HG03175 (cell line): ENCODE results near the gene FUNDC2.

Source experiments
- ATAC-seq: cut with Tn5 transposase; IDR thresholded peaks from one replicate; pipeline ENCODE4 v1.9.1; 2021; ENCODE audit warnings: mild to moderate bottlenecking, moderate library complexity; ENCODE audit not compliant: unreplicated experiment

The FUNDC2 gene

DNA sequence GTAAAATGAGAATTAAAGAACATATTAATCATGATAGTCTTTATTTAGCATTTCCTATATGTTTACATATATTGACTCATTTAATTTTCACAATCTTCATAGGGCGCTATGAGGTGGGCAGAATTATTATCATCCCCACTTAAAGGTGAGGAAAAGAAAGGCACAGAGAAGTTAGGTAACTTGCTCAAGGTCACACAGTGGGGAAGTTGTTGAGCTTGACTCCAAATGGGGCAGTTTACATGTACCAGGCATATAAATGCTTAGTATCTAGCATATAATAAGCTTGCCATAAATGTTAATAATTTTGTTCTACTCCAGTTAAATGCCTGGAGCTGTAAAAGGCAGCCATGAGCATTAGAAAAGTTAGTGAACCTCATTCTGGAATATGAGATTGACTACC, 42.8 kb downstream of the FUNDC2 start:
- ATAC-seq = no peak

DNA sequence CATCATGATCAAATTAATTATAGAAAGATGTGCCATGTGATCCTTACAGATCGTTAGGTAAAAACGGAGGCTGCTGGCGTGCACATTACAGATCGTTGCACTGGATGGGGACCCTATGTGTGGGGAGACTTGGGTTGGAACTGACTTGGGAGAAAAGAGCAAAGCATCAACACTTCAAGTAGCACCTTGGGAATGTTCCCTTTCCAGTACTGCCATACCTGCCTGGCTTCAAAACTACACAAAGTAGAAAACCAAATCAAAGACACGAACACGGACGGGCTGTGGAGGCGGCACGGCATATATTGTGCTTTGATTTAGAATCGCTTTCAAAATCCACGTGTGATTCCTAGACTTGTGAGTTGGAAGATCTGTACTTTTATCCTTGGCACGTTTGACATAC, 43.4 kb downstream of the FUNDC2 start:
- no peak for ATAC-seq

DNA sequence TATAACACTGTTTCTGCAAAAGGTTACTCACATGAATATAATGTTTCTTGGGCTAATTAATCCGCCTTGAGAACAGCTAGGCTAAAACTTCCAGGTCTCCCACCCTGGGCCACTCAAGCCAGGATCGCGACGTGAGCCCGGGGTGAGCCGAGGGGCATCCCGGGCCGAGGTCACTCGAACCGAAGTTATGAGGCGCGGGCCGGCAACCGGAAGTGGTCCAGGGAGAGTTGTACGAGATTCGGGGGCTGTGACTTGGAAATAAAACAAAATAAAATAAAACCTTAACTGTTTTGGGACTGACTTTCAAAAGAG, 44.0 kb downstream of the FUNDC2 start:
- peak; percentile 19 for ATAC-seq

DNA sequence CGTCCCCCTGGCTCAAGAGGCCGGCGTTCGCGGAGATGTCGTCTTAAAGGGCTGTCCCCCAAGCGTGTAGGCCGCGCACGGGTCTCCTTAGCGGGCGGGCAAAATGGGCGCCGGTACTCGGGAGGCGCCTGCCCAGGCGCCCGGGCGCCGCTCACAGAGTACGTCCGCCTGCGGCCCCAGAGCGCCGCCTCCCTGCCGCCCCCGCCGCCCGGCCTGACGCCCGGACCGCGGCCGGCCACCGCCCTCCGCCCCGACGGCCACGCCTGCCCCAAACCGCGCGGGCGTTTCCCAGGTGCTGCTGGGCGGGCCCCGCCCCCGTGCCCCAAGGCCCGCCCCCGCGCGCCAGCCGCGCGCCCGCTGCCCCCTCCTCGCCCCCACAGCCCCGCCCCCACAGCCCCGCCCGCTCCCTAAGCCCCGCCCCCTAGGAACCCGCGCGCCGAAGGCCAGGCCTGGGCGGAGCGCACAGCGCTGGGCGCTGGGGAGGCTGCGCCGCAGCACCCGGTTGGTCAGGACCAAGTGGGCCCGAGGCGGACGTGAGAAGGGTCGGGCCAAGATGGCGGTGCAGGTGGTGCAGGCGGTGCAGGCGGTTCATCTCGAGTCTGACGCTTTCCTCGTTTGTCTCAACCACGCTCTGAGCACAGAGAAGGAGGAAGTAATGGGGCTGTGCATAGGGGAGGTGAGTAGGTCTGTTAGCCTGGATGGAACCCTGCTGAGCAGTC, 44.5 kb downstream of the FUNDC2 start, which contains the start of the genes BRCC3, CMC4 and MTCP1:
Gene BRCC3 (plus strand): TSS at position 534 of the 719 bp plus-strand sequence. CDS start 20 bp downstream, at position 554.
Gene CMC4 (minus strand): TSS at position 162 of the 719 bp plus-strand sequence. CDS start 7,113 bp downstream, outside the sequence.
Gene MTCP1 (minus strand): TSS at position 162 of the 719 bp plus-strand sequence. CDS start 5,126 bp downstream, outside the sequence.
- ATAC-seq = peak; percentile 89

DNA sequence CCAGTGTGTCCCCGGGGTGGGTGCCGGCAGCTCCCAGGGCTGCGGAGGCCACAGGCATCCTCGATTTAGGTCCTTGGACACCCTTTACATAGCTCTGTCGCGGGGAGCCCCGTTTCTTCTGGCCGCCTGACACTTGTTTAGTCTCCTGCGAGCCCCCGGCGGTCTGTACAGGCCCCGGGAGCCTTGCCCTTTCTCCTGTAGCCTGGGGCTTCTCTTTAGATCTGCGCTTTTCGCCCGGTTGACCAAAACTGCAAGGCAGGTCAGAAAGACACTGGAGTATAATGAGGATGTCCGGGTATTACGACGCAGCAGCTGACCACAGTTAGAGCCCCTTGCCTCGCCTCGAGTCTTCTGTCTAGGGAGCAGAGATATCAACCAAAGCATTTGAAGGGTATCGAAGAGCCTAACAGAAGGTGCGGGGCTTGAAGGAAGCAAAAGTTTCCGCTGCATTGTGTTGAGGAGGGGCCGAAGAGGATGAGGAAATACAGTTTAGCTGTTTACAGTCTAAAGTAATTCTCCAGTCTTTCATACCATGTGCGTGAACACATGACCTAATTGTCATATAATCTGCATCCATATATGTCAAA, 45.1 kb downstream of the FUNDC2 start:
- no peak for ATAC-seq

DNA sequence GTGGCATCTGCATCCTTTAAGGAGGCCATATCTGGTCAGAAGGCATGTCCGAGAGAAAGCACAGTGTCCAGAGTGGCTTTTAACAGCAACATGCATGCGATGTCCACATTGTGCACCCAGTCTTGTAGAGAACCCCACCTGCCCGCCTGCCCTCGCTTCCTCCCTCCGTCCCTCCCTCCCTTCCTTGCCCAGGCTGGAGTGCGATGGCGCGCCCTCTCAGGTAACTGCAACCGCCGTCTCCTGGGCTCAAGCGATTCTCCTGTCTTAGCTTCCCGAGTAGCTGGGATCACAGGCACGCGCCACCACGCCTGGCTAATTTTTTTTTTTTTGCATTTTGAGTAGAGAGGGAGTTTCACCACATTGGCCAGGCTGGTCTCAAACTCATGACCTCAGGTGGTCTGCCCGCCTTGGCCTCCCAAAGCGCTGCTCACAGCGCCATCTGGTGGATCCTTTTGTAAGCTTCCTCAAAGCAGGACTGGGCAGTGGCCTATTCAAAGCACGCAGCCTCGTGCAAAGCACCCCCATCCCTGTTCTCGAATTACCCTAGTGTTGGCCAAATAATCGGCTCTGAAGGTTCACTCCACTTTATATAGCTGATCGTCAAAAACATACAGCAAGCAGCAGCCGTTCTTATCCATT, 59.7 kb downstream of the FUNDC2 start:
- no peak for ATAC-seq

DNA sequence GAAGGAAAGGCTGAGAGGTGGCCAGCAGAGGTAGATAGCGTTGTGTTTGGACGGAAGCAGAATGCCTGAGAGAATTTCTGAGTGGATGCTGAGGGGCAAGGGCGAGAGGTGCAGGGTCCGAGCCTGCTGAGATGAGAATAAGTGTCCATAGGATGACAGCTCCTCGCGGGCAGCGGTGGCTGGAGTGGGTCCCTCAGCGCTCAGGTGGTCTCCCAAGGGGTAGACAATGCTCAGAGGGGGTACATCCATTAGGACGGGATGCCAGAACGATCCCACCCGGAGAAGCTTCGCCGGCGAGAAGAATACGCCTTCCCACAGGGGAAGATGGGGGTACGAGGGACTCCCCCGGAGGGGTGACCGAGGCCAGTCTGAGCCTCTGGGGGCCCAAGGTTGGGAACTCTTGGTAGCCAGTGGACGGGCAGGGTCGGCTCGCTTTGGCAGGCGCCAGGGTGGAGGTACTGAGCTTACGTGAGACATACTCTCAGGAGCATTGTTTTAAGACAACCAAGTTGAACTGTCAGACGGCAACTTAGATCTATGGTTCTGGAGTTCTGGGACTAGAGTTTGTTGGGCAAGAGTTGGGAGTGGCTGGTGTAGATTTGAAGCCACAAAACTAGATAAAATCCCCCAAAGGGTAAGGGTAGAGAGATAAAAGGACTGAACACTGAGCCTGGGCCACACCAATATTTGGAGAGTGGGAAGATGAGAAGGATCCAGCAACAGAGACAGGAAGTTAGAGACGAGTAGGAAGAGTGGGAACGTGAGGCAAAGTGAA, 60.5 kb downstream of the FUNDC2 start:
- no peak for ATAC-seq

DNA sequence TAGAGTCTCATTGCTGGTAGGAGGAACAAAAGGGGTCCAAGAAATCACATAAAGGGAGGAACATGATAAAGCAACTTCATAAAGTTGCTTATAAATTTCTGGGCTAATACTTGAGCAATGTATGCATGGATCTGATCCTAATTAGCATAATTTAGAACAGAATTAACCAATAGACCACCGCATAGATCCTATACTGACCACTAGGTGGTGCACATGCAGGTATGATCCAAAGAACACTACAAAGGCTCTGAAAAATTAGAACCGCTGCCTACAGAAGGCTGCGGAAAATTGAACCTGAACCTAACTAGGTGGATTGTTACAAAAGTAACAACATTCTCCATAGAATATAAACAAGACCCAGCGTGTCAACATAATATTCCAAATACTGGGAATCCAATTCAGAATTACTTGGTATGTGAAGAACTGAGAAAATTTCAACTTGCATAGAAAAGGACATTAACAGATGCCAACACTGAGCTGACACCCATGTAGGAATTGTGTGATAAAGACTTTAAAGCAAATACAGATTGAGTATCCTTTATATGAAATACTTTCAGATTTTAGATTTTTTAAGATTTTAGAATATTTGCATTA, 67.9 kb downstream of the FUNDC2 start:
- ATAC-seq = peak; percentile 61

DNA sequence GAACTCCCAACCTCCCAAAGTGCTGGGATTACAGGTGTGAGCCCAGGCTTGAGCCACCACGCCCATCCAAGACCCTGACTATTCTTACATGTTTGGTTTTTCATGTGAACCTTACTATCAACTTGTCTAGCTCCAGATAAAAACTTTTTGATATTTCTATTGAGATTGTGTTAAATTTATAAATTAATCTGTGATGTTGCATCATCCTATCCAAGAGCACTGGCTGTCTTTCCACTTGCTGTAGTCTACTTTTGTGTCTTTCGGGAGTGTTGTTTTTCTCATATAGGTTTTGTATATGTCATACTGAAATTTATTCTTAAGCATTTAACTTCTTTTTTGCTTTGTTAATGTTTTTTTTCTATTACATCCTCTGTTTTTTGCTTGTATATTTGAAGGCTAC, 79.3 kb downstream of the FUNDC2 start:
- ATAC-seq = no peak

DNA sequence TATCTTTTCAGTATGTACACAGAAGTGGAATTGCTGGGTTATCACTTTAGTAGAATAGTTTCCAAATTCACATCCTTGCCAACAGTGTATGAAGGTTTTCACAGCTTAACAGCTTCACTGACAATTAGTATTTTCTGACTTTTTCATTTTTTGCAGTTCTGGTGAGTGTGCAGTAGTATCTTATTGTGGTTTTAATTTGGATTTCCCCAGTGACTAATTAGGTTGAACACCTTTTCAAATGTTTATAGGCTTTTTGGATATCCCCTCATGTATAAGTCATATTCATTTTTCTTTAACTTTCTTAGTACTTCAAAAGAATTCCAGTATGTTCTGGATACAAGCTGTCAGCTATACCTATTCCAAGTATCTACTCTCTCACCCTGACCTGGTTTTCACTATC, 81.8 kb downstream of the FUNDC2 start:
- ATAC-seq = no peak
